Measurements from ENCODE around the gene TMEM140.
"Not testable (repeated sequence)": the region's sequence is repeated elsewhere in the genome, so short reads cannot be mapped to it uniquely, and the experiment has no call there.

Gene TMEM140

DNA sequence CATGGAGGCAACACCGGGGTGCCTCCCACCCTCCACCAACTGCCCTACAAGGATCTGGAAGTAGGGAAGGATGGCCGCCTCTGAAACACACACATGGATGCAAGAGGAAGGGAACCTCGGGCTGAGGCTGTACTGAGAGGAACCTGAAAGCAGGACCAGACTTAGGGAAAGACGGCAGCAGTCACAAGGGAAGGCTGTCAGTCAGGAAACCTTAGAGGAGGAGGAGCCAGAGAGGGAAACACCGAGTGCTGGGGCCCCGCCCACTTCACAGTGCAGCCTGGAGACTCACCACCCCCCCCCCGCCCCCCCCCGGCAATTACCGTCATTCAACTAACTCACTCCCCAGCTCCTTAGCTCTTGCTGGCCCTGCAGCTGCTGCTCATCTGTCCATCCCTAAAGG lies 20.1 kb downstream of the TMEM140 start:
- Histone ChIP-seq H3K4me3 (ENCODE audit: low read depth, low read length) (no peak overlapping the region), H3K36me3 (replicated peaks) (peaks cover 25% of the 10 kb centered on the region), H3K27me3 (replicated peaks) (no peaks in the 10 kb centered on the region), H3K27ac (no peak overlapping the region)
- in situ Hi-C loops (cut with HindIII; ENCODE audit: low pct_ligation_motif_present, low sequenced_read_pairs): loop anchor here (25.0 kb wide), 1 partner anchor 181 kb away; the partner anchor contains the start of gene AGBL3
- TF ChIP-seq, protein P1, sequence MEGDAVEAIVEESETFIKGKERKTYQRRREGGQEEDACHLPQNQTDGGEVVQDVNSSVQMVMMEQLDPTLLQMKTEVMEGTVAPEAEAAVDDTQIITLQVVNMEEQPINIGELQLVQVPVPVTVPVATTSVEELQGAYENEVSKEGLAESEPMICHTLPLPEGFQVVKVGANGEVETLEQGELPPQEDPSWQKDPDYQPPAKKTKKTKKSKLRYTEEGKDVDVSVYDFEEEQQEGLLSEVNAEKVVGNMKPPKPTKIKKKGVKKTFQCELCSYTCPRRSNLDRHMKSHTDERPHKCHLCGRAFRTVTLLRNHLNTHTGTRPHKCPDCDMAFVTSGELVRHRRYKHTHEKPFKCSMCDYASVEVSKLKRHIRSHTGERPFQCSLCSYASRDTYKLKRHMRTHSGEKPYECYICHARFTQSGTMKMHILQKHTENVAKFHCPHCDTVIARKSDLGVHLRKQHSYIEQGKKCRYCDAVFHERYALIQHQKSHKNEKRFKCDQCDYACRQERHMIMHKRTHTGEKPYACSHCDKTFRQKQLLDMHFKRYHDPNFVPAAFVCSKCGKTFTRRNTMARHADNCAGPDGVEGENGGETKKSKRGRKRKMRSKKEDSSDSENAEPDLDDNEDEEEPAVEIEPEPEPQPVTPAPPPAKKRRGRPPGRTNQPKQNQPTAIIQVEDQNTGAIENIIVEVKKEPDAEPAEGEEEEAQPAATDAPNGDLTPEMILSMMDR (IDR thresholded peaks at IDR 0.05; ENCODE audit: low read depth, low read length, missing control alignments): no peak
- no peak for DNase-seq

DNA sequence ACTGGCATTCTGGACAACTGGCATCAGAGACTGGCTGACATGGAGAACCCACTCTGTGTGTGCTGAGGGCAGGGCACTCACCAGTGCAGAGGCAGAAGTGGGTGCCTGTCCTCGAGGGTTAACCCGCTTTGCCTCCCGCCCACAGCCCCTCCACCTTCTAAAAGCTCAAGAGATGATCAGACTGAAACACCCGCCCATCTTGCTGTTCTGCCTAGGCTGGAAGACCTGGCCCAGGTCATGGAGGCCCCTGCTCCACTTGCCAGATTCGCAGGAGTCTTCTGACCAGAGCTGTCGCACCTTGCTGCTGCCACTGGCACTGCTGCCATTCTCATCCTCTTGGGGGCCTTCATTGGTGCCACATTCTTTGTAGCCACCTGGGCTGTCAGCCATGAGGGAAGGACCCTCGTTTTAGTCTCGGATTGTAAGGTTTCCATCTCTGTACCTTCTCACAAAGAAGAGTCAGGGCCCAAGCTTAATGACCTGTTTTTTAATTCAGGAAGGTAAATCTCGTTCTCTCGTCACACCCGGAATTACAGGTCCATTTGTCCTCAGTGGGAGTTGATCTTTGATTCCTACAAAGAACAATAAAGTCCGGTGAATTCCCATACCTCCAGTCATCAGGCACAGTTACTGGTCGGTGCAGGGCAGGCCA lies 20.7 kb downstream of the TMEM140 start:
- TF ChIP-seq, protein P1 (IDR thresholded peaks at IDR 0.05; ENCODE audit: low read depth, low read length, missing control alignments): no peak
- H3K27ac ChIP-seq: no peak overlapping the region
- H3K4me3 ChIP-seq (ENCODE audit: low read depth, low read length): no peak overlapping the region
- H3K36me3 ChIP-seq (replicated peaks): peaks cover 25% of the 10 kb centered on the region
- DNase-seq: no peak
- no peaks in the 10 kb centered on the region for H3K27me3 ChIP-seq (replicated peaks)
- in situ Hi-C loops (cut with HindIII; ENCODE audit: low pct_ligation_motif_present, low sequenced_read_pairs): loop anchor here (25.0 kb wide), 1 partner anchor 181 kb away; the partner anchor contains the start of gene AGBL3

DNA sequence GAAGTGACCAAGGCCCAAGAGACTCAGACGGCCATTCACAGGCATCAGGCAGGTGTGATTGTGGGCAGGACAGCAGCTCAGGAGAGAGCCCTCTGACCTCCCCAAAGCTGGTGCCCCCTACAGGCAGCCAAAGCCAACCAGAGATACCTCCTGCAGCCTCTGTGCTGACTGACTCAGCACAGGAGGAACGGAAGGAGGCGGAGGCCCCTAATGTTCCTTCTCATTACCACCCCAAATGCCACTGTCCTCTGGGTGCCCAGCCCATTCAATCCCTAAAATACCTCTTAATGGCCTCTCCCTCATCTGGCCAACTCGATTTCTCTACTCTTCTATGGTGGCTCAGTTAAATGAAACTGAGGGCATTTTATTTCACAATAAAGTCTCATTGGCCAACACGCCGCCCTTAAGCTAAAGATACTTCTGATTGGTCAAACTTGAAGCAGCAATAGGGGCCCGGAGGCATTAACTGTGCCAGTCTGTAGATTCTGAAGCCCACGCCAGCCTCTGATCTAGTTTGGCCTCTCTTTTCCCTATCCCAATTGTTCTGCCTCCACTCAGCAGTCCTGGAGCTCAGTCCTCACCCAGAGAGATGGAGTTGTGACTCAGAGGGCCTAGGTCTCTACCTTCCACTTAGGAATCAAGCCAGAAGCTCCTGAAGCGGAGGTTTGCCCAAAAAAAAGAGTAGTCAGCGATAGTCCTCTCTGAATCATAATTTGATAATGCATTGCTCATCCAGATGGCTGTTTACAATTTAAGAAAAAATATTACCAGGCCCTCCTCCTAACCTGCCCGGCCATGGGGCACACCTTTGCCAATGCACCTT lies 21.5 kb downstream of the TMEM140 start:
- in situ Hi-C loops (cut with HindIII; ENCODE audit: low pct_ligation_motif_present, low sequenced_read_pairs): loop anchor here (25.0 kb wide), 1 partner anchor 182 kb away; the partner anchor contains the start of gene AGBL3
- no peaks in the 10 kb centered on the region for H3K27me3 ChIP-seq (replicated peaks)
- DNase-seq: peak; percentile 37
- H3K4me3 ChIP-seq (ENCODE audit: low read depth, low read length): peak overlapping the region; percentile 79
- TF ChIP-seq, protein P1 (IDR thresholded peaks at IDR 0.05; ENCODE audit: low read depth, low read length, missing control alignments): peak; percentile 60
- peaks cover 25% of the 10 kb centered on the region for H3K36me3 ChIP-seq (replicated peaks)
- peak overlapping the region; percentile 83 for H3K27ac ChIP-seq

DNA sequence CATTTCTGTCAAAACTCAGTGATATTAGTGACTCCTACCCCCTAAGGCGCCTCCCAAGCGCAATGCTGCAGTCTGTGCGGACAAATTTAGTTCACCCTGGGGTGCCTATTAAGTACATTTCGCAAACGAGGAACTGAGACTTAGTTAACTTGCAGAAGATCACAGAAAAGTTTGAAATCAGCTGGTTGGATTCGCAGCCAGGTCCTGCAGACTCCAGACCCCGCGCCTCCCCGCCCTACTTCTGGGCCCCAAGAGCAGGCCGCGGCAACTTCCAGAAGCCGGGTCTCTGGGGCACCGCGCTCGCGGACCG lies 22.0 kb downstream of the TMEM140 start:
- DNase-seq: no peak
- H3K4me3 ChIP-seq (ENCODE audit: low read depth, low read length): peak overlapping the region; percentile 79
- peak overlapping the region; percentile 83 for H3K27ac ChIP-seq
- in situ Hi-C loops (cut with HindIII; ENCODE audit: low pct_ligation_motif_present, low sequenced_read_pairs): loop anchor here (25.0 kb wide), 1 partner anchor 183 kb away; the partner anchor contains the start of gene AGBL3
- no peaks in the 10 kb centered on the region for H3K27me3 ChIP-seq (replicated peaks)
- TF ChIP-seq, protein P1 (IDR thresholded peaks at IDR 0.05; ENCODE audit: low read depth, low read length, missing control alignments): no peak
- peaks cover 25% of the 10 kb centered on the region for H3K36me3 ChIP-seq (replicated peaks)

DNA sequence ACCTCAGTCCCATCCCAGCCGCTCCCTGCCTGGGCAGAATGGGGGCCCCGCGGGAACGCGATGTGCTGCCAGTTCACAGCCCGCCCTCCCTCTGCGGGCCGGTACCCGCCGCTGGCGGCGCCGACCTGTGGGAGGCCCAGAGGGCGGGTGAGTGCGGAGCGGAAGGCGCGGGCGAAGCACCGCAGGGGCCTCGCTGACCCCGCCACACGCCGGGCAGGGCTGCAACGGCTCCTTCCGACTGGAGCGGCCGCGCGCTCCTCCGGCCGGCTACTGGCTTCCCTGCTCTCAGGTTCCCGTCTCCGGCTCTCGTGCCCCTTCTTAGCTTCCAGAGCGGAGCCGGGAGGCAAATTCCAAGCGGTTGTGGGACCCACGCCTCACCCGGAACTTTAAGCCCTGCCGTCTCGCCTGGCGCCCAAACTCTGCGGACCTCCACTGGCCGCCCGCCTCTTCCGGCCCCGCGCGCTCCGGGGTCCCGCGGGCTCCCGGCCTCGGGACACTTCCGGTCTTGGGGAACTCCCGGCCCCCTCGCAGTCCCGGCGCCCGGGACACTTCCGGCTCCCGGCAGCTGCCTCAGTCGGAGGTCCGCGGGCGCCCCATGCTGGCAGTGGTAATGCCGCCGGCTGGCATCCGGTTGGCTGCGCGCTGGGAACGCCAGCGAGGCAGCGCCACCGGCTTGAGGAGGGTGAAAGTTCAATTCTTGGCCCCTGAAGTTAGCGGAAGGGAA lies 22.6 kb downstream of the TMEM140 start, which contains the start of gene CYREN:
CYREN (minus strand) TSS at position 434 of the 724 bp plus-strand sequence. CDS start 1,785 bp downstream, outside the sequence.
- DNase-seq: peak; percentile 81
- Histone ChIP-seq H3K4me3 (ENCODE audit: low read depth, low read length) (peak within 1 kb of the TSS; percentile 79), H3K27me3 (replicated peaks) (no peaks in the 10 kb centered on the region), H3K36me3 (replicated peaks) (peaks cover 25% of the 10 kb centered on the region), H3K27ac (peak within 1 kb of the TSS; percentile 83)
- TF ChIP-seq, protein P1 (IDR thresholded peaks at IDR 0.05; ENCODE audit: low read depth, low read length, missing control alignments): peak; percentile 63
- in situ Hi-C loops (cut with HindIII; ENCODE audit: low pct_ligation_motif_present, low sequenced_read_pairs): loop anchor here (25.0 kb wide), 1 partner anchor 183 kb away; the partner anchor contains the start of gene AGBL3

DNA sequence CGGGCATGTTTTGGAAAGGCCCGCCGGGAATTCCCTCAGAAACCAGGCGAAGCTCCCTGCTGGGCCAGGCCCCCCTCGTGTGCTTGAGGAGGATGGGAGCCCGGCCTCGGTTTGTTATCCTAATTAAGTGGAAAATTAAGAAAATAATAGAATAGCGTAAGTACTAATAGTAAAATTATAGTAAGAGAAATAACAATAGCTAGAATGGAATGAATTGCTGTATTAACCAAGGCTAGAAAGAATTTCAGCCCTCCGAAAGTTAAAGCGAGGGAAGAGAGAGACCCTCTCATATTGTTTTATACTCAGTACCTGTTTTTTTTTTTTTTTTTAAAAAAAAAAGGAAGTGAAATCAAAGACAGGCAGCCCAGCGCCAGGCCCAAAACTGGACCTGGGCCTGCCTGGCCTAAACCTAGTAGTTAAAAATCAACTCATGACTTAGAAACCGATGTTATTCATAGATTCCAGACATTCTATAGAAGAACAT lies 23.2 kb downstream of the TMEM140 start:
- Histone ChIP-seq H3K36me3 (replicated peaks) (peaks cover 22% of the 10 kb centered on the region), H3K4me3 (ENCODE audit: low read depth, low read length) (peak overlapping the region; percentile 79), H3K27ac (peak overlapping the region; percentile 83)
- DNase-seq; H3K27me3 ChIP-seq (replicated peaks): not testable (repeated sequence)
- in situ Hi-C loops (cut with HindIII; ENCODE audit: low pct_ligation_motif_present, low sequenced_read_pairs): loop anchor here (25.0 kb wide), 1 partner anchor 184 kb away; the partner anchor contains the start of gene AGBL3

DNA sequence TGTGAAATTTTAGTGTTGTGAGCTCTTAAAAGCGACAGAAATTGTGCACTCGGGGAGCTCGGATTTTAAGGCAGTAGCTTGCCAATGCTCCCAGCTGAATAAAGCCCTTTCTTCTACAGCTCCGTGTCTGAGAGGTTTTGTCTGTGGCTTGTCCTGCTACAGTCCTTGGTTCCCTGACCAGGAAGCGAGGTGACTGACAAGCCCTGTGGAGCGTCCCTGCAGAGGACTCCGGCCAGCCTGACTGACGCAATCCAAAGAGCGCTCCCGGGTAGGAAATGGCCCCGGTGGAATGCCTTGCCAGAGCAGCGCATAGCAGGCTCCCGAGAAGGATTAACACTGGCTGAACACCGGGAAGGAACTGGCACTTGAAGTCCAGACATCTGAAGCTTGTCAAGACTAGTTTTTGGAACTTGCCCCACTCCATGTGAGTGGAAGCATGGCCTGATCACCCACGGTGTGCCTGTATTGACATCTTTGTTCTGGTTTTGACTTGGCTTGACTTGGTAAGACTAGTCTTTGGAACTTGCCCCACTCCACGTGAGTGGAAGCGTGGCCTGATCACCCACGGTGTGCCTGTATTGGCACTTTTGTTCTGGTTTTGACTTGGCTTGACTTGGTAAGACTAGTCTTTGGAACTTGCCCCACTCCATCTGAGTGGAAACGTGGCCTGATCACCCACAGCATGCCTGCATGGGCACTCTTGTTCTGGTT lies 23.9 kb downstream of the TMEM140 start:
- in situ Hi-C loops (cut with HindIII; ENCODE audit: low pct_ligation_motif_present, low sequenced_read_pairs): loop anchor here (25.0 kb wide), 1 partner anchor 184 kb away; the partner anchor contains the start of gene AGBL3
- not testable (repeated sequence) for DNase-seq; H3K4me3 ChIP-seq (ENCODE audit: low read depth, low read length); H3K27me3 ChIP-seq (replicated peaks)
- Histone ChIP-seq H3K36me3 (replicated peaks) (peaks cover 17% of the 10 kb centered on the region), H3K27ac (peak overlapping the region; percentile 83)

Data from brain microvascular endothelial cell (primary cell).